ENCODE results near the gene KIR3DL2. TPM values are rescaled to one million over a fixed set of nuclear protein-coding genes. Genes with fewer than 3 reads are reported as not detected.
"Not testable (repeated sequence)": the region's sequence is repeated elsewhere in the genome, so short reads cannot be mapped to it uniquely, and the experiment has no call there.

Gene KIR3DL2
- total RNA-seq, 4 donors from 2014 or later = not detected

GRCh38 chr19:54889566-54889965, 39.3 kb downstream of the KIR3DL2 start:
- intact Hi-C loops (cut with DNase I; ENCODE audit: low total_unique reads) = loop anchor here (5.0 kb wide), 1 partner anchor 1242 kb away; no protein-coding TSS in a partner anchor
- H3K27me3 ChIP-seq = no peaks in the 10 kb centered on the region
- in situ Hi-C loops (cut with MboI; ENCODE audit: low pct_ligation_motif_present in 1 of 4, low pct_unique_long_range_greater_than_20kb in 1 of 4, low sequenced_read_pairs in 3 of 4) = no loop called here
- H3K27ac ChIP-seq = no peak overlapping the region
- TF ChIP-seq CTCF (IDR thresholded peaks at IDR 0.05) (no peak), POLR2AphosphoS5 (IDR thresholded peaks at IDR 0.05) (no peak), EP300 (IDR thresholded peaks at IDR 0.05; ENCODE audit: low read depth) (no peak), POLR2A (IDR thresholded peaks at IDR 0.05) (no peak)
- no peaks in the 10 kb centered on the region for H3K4me1 ChIP-seq
- H3K9me3 ChIP-seq = no peaks in the 10 kb centered on the region
- no peak for DNase-seq
- no peak overlapping the region for H3K4me3 ChIP-seq
- 74 to 100% methylated on average over 1 to 11 of the region's 11 CpGs for WGBS, 2 donors (ENCODE audit: low coverage in 1 of 2)
- no peaks in the 10 kb centered on the region for H3K36me3 ChIP-seq

GRCh38 chr19:54893406-54893805, 43.2 kb downstream of the KIR3DL2 start:
- H3K27me3 ChIP-seq = no peaks in the 10 kb centered on the region
- H3K36me3 ChIP-seq = no peaks in the 10 kb centered on the region
- DNase-seq = no peak
- H3K4me3 ChIP-seq = no peak overlapping the region
- intact Hi-C loops (cut with DNase I; ENCODE audit: low total_unique reads) (no loop called here), in situ Hi-C loops (cut with MboI; ENCODE audit: low pct_ligation_motif_present in 1 of 4, low pct_unique_long_range_greater_than_20kb in 1 of 4, low sequenced_read_pairs in 3 of 4) (no loop called here)
- 43% methylated on average over 7 of the region's 7 CpGs; no CpG with 5 or more reads in 1 of the 2 donors for WGBS, 2 donors (ENCODE audit: low coverage in 1 of 2)
- H3K9me3 ChIP-seq = no peaks in the 10 kb centered on the region
- no peak overlapping the region for H3K27ac ChIP-seq
- no peaks in the 10 kb centered on the region for H3K4me1 ChIP-seq
- no peak for TF ChIP-seq POLR2AphosphoS5 (IDR thresholded peaks at IDR 0.05)
- no peak for TF ChIP-seq POLR2A (IDR thresholded peaks at IDR 0.05)
- TF ChIP-seq EP300 (IDR thresholded peaks at IDR 0.05; ENCODE audit: low read depth) = no peak
- no peak for TF ChIP-seq CTCF (IDR thresholded peaks at IDR 0.05)

- DNase-seq; intact Hi-C loops (cut with DNase I; ENCODE audit: low total_unique reads); H3K4me1 ChIP-seq; H3K27me3 ChIP-seq; H3K36me3 ChIP-seq; H3K27ac ChIP-seq; H3K4me3 ChIP-seq; in situ Hi-C loops (cut with MboI; ENCODE audit: low pct_ligation_motif_present in 1 of 4, low pct_unique_long_range_greater_than_20kb in 1 of 4, low sequenced_read_pairs in 3 of 4); H3K9me3 ChIP-seq: not testable (repeated sequence)
- WGBS, 2 donors (ENCODE audit: low coverage in 1 of 2) = 92% methylated on average over 16 of the region's 16 CpGs; no CpG with 5 or more reads in 1 of the 2 donors
These were observed 43.9 kb downstream of the KIR3DL2 start for GRCh38 chr19:54894106-54894505.

GRCh38 chr19:54896036-54896435, 45.8 kb downstream of the KIR3DL2 start:
- 70 to 90% methylated on average over 2 of the region's 2 CpGs for WGBS, 2 donors (ENCODE audit: low coverage in 1 of 2)
- in situ Hi-C loops (cut with MboI; ENCODE audit: low pct_ligation_motif_present in 1 of 4, low pct_unique_long_range_greater_than_20kb in 1 of 4, low sequenced_read_pairs in 3 of 4) (no loop called here), intact Hi-C loops (cut with DNase I; ENCODE audit: low total_unique reads) (no loop called here)
- no peaks in the 10 kb centered on the region for H3K36me3 ChIP-seq
- no peak overlapping the region for H3K4me3 ChIP-seq
- no peaks in the 10 kb centered on the region for H3K9me3 ChIP-seq
- TF ChIP-seq POLR2A (IDR thresholded peaks at IDR 0.05) (no peak), CTCF (IDR thresholded peaks at IDR 0.05) (no peak), POLR2AphosphoS5 (IDR thresholded peaks at IDR 0.05) (no peak), EP300 (IDR thresholded peaks at IDR 0.05; ENCODE audit: low read depth) (no peak)
- no peak for DNase-seq
- no peaks in the 10 kb centered on the region for H3K27me3 ChIP-seq
- no peak overlapping the region for H3K27ac ChIP-seq
- no peaks in the 10 kb centered on the region for H3K4me1 ChIP-seq

GRCh38 chr19:54898685-54899084, 48.4 kb downstream of the KIR3DL2 start:
- H3K4me1 ChIP-seq; H3K9me3 ChIP-seq; intact Hi-C loops (cut with DNase I; ENCODE audit: low total_unique reads); in situ Hi-C loops (cut with MboI; ENCODE audit: low pct_ligation_motif_present in 1 of 4, low pct_unique_long_range_greater_than_20kb in 1 of 4, low sequenced_read_pairs in 3 of 4); H3K4me3 ChIP-seq; H3K27me3 ChIP-seq; H3K36me3 ChIP-seq; H3K27ac ChIP-seq; DNase-seq: not testable (repeated sequence)
- 81 to 89% methylated on average over 3 to 7 of the region's 7 CpGs for WGBS, 2 donors (ENCODE audit: low coverage in 1 of 2)

GRCh38 chr19:54899646-54900045, 49.4 kb downstream of the KIR3DL2 start:
- H3K9me3 ChIP-seq; H3K27ac ChIP-seq; H3K36me3 ChIP-seq; H3K4me1 ChIP-seq; DNase-seq; H3K4me3 ChIP-seq; in situ Hi-C loops (cut with MboI; ENCODE audit: low pct_ligation_motif_present in 1 of 4, low pct_unique_long_range_greater_than_20kb in 1 of 4, low sequenced_read_pairs in 3 of 4); intact Hi-C loops (cut with DNase I; ENCODE audit: low total_unique reads); H3K27me3 ChIP-seq: not testable (repeated sequence)
- WGBS, 2 donors (ENCODE audit: low coverage in 1 of 2) = 66 to 83% methylated on average over 9 of the region's 9 CpGs

GRCh38 chr19:54901153-54901552, 50.9 kb downstream of the KIR3DL2 start:
- DNase-seq; H3K9me3 ChIP-seq; H3K27ac ChIP-seq; H3K36me3 ChIP-seq; H3K27me3 ChIP-seq; in situ Hi-C loops (cut with MboI; ENCODE audit: low pct_ligation_motif_present in 1 of 4, low pct_unique_long_range_greater_than_20kb in 1 of 4, low sequenced_read_pairs in 3 of 4); H3K4me1 ChIP-seq; H3K4me3 ChIP-seq; intact Hi-C loops (cut with DNase I; ENCODE audit: low total_unique reads): not testable (repeated sequence)
- WGBS, 2 donors (ENCODE audit: low coverage in 1 of 2) = 69 to 85% methylated on average over 6 to 8 of the region's 8 CpGs
